MM.1S (cell line): ENCODE measurements around the gene ABL2.

Source experiments
- CTCF ChIP-seq: fragments of 300-600 bp; sonication (generic); IDR thresholded peaks from 2 replicates; pipeline ENCODE4 v1.5.1; 2016; ENCODE audit warnings: antibody characterized with exemption, low read length, mixed read lengths
- EZH2 ChIP-seq: fragments of 300-600 bp; sonication (generic); optimal IDR thresholded peaks from 2 replicates; pipeline ENCODE3; 2017; ENCODE audit warnings: low read depth, mild to moderate bottlenecking, antibody characterized with exemption, low read length, mixed read lengths

GRCh38 chr1:179120736-179121135 lies 108.7 kb downstream of the ABL2 start:
- TF ChIP-seq CTCF (no peak), EZH2 (no peak)
